Measurements from ENCODE around the gene IQCE.

DNA sequence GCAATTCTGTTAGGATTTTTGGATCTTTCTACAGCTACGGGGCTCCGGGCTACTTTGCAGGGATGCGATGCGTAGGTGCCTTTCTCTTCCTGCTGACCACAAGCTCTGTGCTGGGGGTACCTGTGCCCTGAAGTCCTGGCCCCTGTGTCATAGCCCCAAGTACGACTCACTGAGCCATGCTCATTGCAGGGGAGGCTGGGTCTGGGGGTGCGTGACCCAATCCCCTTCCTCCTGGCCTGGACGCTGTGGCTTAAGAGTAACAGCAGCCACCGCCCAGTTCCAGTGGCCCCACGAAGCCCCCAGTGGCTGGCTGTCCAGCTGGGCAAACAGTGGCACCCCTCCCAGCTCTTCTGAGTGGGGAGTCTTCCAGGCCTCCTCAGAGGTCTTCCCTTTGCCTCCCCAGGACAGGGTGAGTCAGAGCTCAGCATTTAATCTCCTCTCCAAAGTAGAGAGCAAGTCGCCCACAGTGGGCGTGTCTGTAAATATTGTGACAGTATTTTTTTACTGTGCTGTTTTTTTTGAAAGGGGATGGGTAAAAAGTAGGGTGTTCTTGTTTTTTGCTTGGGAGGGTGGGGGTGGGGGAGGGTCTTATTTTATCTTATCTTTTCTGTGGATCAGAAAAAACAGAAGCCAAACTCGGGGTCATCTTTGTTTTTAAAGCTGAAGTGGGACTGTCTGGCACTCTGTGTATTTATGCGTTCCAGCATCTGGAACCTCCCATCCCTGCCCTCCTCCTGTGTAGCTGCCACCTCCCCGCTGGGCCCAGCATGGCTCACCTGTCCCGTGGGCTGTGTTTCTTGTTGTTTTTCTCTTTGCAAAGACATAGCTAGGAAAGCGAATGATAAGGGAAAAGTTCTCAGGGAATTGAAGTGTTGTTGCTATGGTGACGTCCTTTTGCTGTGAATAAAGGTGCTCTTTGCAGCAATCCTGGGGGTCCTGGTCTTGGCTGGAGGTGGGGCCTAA is 31.0 kb upstream of the IQCE start:
- TF ChIP-seq CTCF (IDR thresholded peaks at IDR 0.05; ENCODE audit: low read length): no peak
- TF ChIP-seq EZH2 (IDR thresholded peaks at IDR 0.05; ENCODE audit: borderline replicate concordance, low read length): no peak
